Pons (tissue), 1 donor: ENCODE data around the gene ITGB3BP.
A peak's percentile ranks its signal among the peaks of the same experiment; 100 is the strongest.
"Not testable (repeated sequence)": the region's sequence is repeated elsewhere in the genome, so short reads cannot be mapped to it uniquely, and the experiment has no call there.

Experiments
- DNase-seq: peaks from one replicate; pipeline ENCODE4 v3.0.0-alpha.2; 2016; ENCODE audit warnings: low spot score

Gene ITGB3BP

GRCh38 chr1:63522891-63523728 lies at the start of gene ITGB3BP, which contains the start of gene EFCAB7:
TSS of gene ITGB3BP (minus strand) at chr1:63523225. CDS start at chr1:63523133, 92 bp downstream.
TSS of gene EFCAB7 (plus strand) at chr1:63523525. CDS start at chr1:63525573, 2,048 bp downstream.
- peak; percentile 94 for DNase-seq

- not testable (repeated sequence) for DNase-seq
Observed at GRCh38 chr1:63572686-63573085, 49.7 kb upstream of the ITGB3BP start.

GRCh38 chr1:63569640-63570316 lies 46.8 kb upstream of the ITGB3BP start:
- no peak for DNase-seq

GRCh38 chr1:63569068-63569467 lies 46.0 kb upstream of the ITGB3BP start:
- DNase-seq = no peak

- DNase-seq = no peak
Observed at GRCh38 chr1:63563745-63564144, 40.7 kb upstream of the ITGB3BP start.

- DNase-seq = no peak
Observed at GRCh38 chr1:63559357-63559756, 36.3 kb upstream of the ITGB3BP start.

GRCh38 chr1:63557365-63557987 lies 34.5 kb upstream of the ITGB3BP start:
- peak; percentile 17 for DNase-seq

- no peak for DNase-seq
Observed at GRCh38 chr1:63555480-63555879, 32.5 kb upstream of the ITGB3BP start.

- no peak for DNase-seq
Observed at GRCh38 chr1:63548877-63549276, 25.9 kb upstream of the ITGB3BP start.

GRCh38 chr1:63548303-63548702 lies 25.3 kb upstream of the ITGB3BP start:
- DNase-seq = no peak

GRCh38 chr1:63547621-63548294 lies 24.7 kb upstream of the ITGB3BP start:
- DNase-seq = no peak

GRCh38 chr1:63545780-63546179 lies 22.8 kb upstream of the ITGB3BP start:
- no peak for DNase-seq

GRCh38 chr1:63537940-63538339 lies 14.9 kb upstream of the ITGB3BP start:
- no peak for DNase-seq

- no peak for DNase-seq
Observed at GRCh38 chr1:63537006-63537405, 14.0 kb upstream of the ITGB3BP start.

- DNase-seq = no peak
Observed at GRCh38 chr1:63534406-63534805, 11.4 kb upstream of the ITGB3BP start.

- DNase-seq = no peak
Observed at GRCh38 chr1:63533931-63534330, 10.9 kb upstream of the ITGB3BP start.

- no peak for DNase-seq
Observed at GRCh38 chr1:63532727-63533126, 9.7 kb upstream of the ITGB3BP start.

GRCh38 chr1:63524201-63524600 lies 1.2 kb upstream of the ITGB3BP start:
- DNase-seq = peak; percentile 12

- DNase-seq = no peak
Observed at GRCh38 chr1:63523738-63524137, 713 bp upstream of the ITGB3BP start.

- DNase-seq = no peak
Observed at GRCh38 chr1:63516629-63517028, 6.4 kb downstream of the ITGB3BP start.

GRCh38 chr1:63512584-63512983 lies 10.4 kb downstream of the ITGB3BP start:
- no peak for DNase-seq

- DNase-seq = no peak
Observed at GRCh38 chr1:63509718-63510117, 13.3 kb downstream of the ITGB3BP start.
